GM19468 (cell line): ENCODE results near the gene SULT1A2.
"Not testable (repeated sequence)": the region's sequence is repeated elsewhere in the genome, so short reads cannot be mapped to it uniquely, and the experiment has no call there.

Source experiments
- ATAC-seq: cut with Tn5 transposase; IDR thresholded peaks from one replicate; pipeline ENCODE4 v1.9.1; 2021; ENCODE audit warnings: mild to moderate bottlenecking, moderate library complexity, moderate number of reproducible peaks; ENCODE audit not compliant: unreplicated experiment; ENCODE audit errors: extremely low read depth

SULT1A2 gene

GRCh38 chr16:28592511-28592910 is 4.3 kb downstream of the SULT1A2 start:
- no peak for ATAC-seq

GRCh38 chr16:28591355-28591754 is 5.5 kb downstream of the SULT1A2 start:
- ATAC-seq: no peak

- ATAC-seq: no peak
Observed at GRCh38 chr16:28590384-28591340, 6.2 kb downstream of the SULT1A2 start.

GRCh38 chr16:28589930-28590329 is 6.9 kb downstream of the SULT1A2 start:
- no peak for ATAC-seq

DNA sequence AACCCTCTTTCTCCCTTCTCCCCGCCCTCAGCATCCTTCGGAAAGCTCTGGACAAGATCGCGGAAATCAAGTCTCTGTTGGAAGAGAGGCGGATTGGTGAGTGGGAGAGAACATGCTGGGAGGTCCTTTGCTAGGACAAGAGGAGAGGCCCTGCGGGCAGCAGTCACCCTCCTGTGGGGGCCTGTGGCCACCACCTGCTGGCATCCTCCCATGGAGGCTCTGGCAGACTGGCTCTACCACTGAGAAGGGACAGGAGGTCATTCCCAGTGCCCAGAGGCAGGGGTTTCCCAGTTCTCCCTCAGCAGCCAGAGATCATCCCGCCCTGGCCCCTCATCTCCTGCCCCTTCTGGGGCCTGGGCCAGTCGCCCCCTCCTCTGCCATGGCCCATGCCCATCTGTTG is 7.8 kb downstream of the SULT1A2 start:
- ATAC-seq: no peak

DNA sequence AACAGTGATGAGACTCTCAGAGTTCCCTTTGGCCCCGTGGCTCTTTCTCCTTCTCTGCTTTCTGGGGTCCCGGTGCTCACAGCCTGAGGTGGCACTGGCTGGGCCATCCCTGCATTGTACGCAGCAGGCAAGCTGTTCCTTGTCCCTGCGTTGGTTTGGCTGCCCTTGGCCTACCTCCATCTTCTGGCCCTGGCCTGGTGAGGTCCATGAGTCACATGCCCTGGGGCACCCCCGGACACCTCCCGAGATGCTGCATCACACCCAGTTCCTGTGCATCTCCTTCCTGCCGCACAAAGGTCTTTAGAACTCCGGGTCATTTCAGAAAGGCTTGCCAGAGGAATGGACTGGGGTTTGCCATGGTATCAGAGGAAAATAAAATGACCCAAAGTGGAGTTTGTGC is 9.5 kb downstream of the SULT1A2 start:
- ATAC-seq: no peak

DNA sequence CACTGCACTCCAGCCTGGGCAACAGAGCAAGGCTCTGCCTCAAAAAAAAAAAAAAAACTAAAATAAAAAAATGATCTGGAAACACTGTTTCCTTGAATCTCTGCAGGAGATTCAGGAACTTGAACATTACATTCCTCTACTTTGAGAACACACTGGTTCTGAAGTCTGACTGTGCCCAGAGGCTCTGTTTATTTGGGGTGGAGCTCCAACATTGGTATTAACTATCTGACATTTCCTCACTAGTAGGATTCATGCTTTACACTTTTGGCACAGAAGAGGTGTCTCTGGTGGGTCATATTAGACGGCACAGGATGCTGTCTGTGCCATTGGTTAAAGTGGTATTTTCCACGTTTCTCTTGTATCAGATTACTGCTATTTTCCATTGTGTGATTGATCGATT is 10.4 kb downstream of the SULT1A2 start:
- ATAC-seq: no peak

DNA sequence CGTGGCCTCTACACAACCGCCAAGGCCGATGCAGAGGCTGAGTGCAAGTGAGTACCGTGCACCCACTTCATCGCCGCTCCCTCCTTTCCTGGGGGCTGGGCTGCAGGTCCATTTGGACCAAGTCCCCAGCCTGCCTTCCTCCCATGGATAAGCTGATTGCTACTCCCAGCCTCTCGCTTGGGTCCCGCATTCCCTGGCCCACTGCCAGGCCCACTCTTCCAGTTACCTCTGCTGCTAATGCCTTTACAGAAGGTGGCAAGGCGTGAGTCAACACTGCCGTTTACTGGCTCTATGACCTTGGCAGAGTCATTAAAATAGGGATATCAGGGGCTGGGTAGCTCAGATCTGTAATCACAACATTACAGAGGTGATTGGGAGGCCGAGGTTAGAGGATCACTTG is 11.2 kb downstream of the SULT1A2 start:
- ATAC-seq: no peak

- ATAC-seq: no peak
Observed at GRCh38 chr16:28580726-28581315, 16.0 kb downstream of the SULT1A2 start.

DNA sequence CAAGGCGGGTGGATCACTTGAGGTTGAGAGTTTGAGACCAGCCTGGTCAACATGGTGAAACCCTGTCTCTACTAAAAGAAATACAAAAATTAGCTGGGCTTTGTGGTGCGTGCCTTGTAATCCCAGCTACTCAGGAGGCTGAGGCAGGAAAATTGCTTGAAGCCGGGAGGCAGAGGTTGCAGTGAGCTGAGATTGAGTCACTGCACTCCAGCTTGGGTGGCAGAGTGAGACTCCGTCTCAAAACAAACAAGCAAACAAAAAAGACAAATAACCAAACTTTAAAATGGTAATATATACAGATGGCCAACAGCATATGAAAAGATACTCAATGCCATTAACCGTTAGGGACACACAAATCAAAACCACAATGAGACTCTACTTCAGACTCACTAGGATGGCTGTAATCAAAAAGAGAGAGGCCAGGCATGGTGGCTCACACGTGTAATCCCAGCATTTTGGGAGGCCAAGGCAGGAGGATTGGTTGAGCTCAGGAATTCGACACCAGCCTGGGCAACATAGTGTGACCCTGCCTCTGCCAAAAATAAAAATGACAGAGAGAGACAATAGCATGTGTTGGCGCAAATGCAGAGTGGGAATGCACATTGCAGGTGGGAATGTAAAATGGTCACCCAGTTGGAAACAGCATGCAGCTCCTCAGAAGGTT is 21.3 kb downstream of the SULT1A2 start:
- no peak for ATAC-seq

- no peak for ATAC-seq
Observed at GRCh38 chr16:28574925-28575324, 21.9 kb downstream of the SULT1A2 start.

- ATAC-seq: no peak
Observed at GRCh38 chr16:28573738-28574718, 22.8 kb downstream of the SULT1A2 start.

- no peak for ATAC-seq
Observed at GRCh38 chr16:28572696-28573510, 23.9 kb downstream of the SULT1A2 start.

- ATAC-seq: no peak
Observed at GRCh38 chr16:28569968-28570752, 26.7 kb downstream of the SULT1A2 start.

DNA sequence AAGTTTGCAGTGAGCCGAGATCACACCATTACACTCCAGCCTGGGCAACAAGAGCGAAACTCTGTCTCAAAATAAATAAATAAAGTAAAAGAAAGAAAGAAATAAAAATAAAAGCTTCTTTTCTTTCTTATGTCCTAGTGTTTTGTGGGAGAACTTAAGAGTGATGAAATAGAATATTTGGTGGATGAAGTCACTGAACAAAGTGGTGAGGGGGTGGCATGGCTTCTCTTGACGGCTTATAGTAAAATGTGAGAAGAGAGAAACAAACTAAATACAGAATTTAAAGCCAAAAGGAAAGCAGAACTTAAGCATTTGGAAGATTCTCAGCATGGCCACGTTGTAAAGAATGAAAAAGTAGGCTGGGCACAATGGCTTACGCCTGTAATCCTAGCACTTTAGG is 27.8 kb downstream of the SULT1A2 start:
- no peak for ATAC-seq

DNA sequence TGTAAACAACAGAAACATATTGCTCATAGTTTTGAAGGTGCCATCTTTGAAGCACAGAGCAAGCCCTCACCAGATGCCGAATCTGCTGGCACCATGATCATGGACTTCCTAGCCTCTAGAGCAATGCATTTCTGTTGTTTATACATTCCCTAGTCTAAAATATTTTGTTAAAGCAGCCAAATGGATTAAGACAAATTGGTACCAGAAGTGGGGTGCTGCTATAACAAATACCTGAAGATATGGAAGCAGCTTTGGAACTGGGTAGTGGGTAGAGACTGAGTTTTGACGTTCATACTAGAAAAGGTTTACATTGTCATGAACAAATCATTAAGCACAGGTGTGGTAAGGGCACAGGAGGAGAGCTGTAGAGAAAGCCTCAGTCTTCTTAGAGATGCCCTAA is 29.6 kb downstream of the SULT1A2 start:
- ATAC-seq: no peak

GRCh38 chr16:28566233-28566925 is 30.5 kb downstream of the SULT1A2 start:
- not testable (repeated sequence) for ATAC-seq

DNA sequence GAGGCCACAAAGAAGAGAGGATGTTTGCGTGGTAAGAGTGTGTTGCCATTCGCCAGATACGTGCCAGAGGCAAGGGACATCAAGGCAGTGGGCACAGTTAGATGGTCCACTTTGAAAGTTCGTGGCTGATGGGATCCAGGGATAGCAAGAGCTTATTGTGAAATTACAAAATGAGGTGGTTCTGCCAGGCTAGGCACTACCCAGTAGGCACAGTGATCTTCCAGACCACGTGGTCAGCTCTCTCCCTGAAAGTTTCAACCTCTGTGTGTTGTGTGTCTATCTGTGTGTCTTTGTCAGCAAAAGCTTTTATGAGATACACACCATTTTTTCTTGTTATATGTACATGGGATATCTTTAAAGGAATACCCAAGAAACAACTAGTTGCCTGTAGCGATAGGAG is 33.6 kb downstream of the SULT1A2 start:
- no peak for ATAC-seq
